GM19043 (cell line): ENCODE data around the gene SGPP1.
A peak's percentile ranks its signal among the peaks of the same experiment; 100 is the strongest.
"Not testable (repeated sequence)": the region's sequence is repeated elsewhere in the genome, so short reads cannot be mapped to it uniquely, and the experiment has no call there.

ENCODE experiments used
- ATAC-seq: cut with Tn5 transposase; IDR thresholded peaks from one replicate; pipeline ENCODE4 v1.9.1; 2021; ENCODE audit warnings: low read depth; ENCODE audit not compliant: unreplicated experiment

Gene SGPP1

DNA sequence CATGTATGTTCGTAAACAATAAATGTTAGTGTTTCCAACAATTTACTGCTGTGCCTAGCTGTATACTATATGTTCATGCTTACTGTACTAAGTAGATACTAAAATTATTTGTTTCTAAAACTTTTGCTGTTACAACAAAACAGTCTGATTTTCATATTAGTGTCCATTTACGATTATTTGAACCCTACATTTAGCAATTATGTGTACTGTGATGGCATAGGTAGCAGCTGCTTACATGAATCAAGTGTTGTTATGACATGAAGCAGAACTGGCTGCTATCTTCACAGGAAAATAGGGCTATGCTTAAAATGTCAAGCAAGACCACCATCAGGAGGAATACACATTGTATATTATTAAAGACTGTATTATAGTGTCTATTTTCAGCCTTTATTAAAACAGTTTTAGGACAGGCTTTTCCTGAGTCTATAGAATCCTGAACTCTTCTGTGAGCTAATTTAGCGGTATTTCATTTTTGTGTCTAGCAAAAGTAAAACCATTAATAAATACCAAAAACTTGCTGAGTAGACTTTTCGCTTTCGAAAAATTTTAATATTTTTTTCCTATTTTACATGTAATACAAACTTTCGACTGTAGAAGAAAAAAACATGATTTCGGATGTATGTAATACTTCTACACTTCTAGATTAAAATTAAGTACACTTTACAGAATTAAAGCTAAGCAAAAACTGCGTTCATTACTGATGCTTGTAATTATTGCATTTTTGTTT lies 85.0 kb downstream of the SGPP1 start:
- no peak for ATAC-seq

GRCh38 chr14:63642229-63642611 lies 85.6 kb downstream of the SGPP1 start:
- peak; percentile 57 for ATAC-seq

- peak; percentile 82 for ATAC-seq
Measured at GRCh38 chr14:63641473-63642228, 86.2 kb downstream of the SGPP1 start, which contains the start of gene WDR89. Gene WDR89, minus strand, starts transcription at chr14:63641871. Its CDS starts 41,929 bp downstream, at chr14:63599942.

DNA sequence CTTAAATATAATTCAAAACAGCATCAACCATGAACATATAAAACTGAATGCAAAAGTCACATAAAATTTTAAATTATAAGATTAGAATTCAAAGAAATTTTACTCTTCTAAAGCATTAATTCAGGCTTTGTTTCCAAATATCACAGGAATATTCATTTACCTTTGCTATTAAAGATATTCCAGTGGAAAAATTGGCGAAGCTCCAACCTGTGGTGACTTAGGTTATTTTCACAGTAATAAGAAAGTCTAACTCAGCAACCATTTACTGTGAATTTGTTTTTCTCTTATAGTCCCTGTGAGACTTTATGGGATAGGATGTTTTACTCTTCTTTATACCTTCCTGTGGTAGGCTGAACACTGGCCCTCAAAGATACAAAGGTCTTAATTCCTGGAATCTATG lies 89.4 kb downstream of the SGPP1 start:
- no peak for ATAC-seq

- ATAC-seq: not testable (repeated sequence)
Measured at GRCh38 chr14:63636094-63636635, 91.7 kb downstream of the SGPP1 start.
